Measurements from ENCODE around the gene TREML1.
A peak's percentile ranks its signal among the peaks of the same experiment; 100 is the strongest.

TREML1 gene

DNA sequence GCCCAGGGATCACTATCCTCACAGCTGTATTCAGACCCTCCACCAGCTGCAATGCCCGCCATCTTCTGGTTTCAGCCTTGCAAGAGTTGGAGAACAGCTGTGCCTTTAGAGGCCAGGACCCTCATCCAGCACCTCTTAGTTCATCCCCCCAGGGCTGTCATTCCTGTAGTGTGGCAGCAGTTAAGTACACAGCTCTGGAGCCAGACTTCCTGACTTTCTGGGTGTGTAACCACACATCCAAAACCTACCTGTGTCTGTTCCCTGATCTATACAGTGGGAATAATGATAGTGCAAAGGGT lies 9.2 kb upstream of the TREML1 start (continued):
- TF ChIP-seq ZBTB10 (tag by site-specific recombination; IDR thresholded peaks at IDR 0.05): no peak

DNA sequence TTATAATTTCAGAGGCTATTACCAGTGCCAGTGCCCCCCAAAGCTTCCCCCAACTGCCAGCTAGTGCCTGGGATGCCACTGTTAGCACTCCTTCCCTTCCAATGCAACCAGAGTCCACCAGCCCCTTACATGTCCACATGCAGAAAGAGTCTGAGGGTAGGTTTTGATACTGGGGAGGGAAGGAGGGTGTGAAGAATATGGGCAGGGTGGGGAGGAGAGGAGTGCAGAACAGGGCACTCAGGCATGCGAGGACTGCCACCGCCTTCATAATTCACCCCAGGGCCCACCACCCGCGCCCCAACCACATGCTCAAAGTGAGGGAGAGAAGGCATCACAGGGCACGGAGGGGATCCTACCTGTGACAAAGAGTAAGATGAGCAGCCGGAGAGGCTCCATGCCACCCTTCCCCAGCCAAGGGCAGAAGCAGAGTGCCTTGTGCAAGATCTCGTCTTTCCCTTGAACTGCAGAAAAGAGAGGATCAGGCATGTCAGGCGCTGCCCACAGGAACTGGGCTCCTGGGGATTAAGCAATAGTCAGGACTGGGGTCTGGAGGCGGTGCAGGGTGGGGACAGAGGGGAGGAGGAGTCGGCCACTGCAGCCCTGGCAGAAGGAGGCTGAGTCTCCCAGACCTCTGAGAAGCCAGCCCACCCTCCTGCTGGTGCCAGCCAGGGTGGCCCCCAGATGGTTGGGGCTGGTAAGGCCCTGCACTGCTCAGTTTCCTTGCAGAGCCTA lies 8.7 kb upstream of the TREML1 start, which contains the start of gene TREM2:
TSS of gene TREM2 (minus strand) at position 430 of the 732 bp plus-strand sequence. CDS start at position 396, 34 bp downstream.
- no peaks in the 10 kb centered on the region for H3K36me3 ChIP-seq (ENCODE audit: control insufficient read depth in 2 of 2, insufficient read depth in 1 of 2, low read length in 2 of 2)
- no peaks in the 10 kb centered on the region for H3K4me1 ChIP-seq (ENCODE audit: control insufficient read depth, insufficient read depth, low read length)
- H3K9me3 ChIP-seq (ENCODE audit: control insufficient read depth, insufficient read depth, low read depth, low read length): no peaks in the 10 kb centered on the region
- ChIA-PET CTCF (no interaction called here), POLR2A (interaction anchor here (0.7 kb wide), 1 partner anchor 42 kb away, joined by 3 read pairs; no protein-coding TSS in a partner anchor)
- H3K27ac ChIP-seq (ENCODE audit: extremely low read depth, low read depth, low read length): no peak within 1 kb of the TSS
- TF ChIP-seq EGR2 (tag by site-specific recombination; IDR thresholded peaks at IDR 0.05; ENCODE audit: low read depth) (0 out of 2 replicates have a peak, but pooled peaks have one; percentile 22), ZFHX2 (tag by site-specific recombination; conservative IDR thresholded peaks at IDR 0.05) (peak; percentile 55), ZXDB (tag by site-specific recombination; IDR thresholded peaks at IDR 0.05) (no peak)
- H3K4me3 ChIP-seq (ENCODE audit: low read depth, low read length): no peak within 1 kb of the TSS

- ChIA-PET POLR2A (interaction anchor here (0.8 kb wide), 1 partner anchor 10 kb away, joined by 3 read pairs; no protein-coding TSS in a partner anchor), CTCF (no interaction called here)
- no peaks in the 10 kb centered on the region for H3K9me3 ChIP-seq (ENCODE audit: control insufficient read depth, insufficient read depth, low read depth, low read length)
- H3K4me1 ChIP-seq (ENCODE audit: control insufficient read depth, insufficient read depth, low read length): no peaks in the 10 kb centered on the region
- H3K36me3 ChIP-seq (ENCODE audit: control insufficient read depth in 2 of 2, insufficient read depth in 1 of 2, low read length in 2 of 2): no peaks in the 10 kb centered on the region
- H3K27ac ChIP-seq (ENCODE audit: extremely low read depth, low read depth, low read length): no peak overlapping the region
- H3K4me3 ChIP-seq (ENCODE audit: low read depth, low read length): no peak overlapping the region
- no peak for TF ChIP-seq ZNF214 (tag by site-specific recombination; IDR thresholded peaks at IDR 0.05; ENCODE audit: borderline replicate concordance)
- TF ChIP-seq, protein P1, sequence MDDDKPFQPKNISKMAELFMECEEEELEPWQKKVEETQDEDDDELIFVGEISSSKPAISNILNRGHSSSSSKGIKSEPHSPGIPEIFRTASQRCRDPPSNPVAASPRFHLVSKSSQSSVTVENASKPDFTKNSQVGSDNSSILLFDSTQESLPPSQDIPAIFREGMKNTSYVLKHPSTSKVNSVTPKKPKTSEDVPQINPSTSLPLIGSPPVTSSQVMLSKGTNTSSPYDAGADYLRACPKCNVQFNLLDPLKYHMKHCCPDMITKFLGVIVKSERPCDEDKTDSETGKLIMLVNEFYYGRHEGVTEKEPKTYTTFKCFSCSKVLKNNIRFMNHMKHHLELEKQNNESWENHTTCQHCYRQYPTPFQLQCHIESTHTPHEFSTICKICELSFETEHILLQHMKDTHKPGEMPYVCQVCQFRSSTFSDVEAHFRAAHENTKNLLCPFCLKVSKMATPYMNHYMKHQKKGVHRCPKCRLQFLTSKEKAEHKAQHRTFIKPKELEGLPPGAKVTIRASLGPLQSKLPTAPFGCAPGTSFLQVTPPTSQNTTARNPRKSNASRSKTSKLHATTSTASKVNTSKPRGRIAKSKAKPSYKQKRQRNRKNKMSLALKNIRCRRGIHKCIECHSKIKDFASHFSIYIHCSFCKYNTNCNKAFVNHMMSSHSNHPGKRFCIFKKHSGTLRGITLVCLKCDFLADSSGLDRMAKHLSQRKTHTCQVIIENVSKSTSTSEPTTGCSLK (tag by site-specific recombination; IDR thresholded peaks at IDR 0.05): no peak
- no peak for TF ChIP-seq ZNF121 (tag by site-specific recombination; IDR thresholded peaks at IDR 0.05)
- TF ChIP-seq ZNF112 (tag by site-specific recombination; IDR thresholded peaks at IDR 0.05): no peak
- TF ChIP-seq ZNF302 (tag by site-specific recombination; IDR thresholded peaks at IDR 0.05; ENCODE audit: low read depth): no peak
- TF ChIP-seq ZNF776 (tag by site-specific recombination; IDR thresholded peaks at IDR 0.05; ENCODE audit: borderline replicate concordance): no peak
- TF ChIP-seq ZNF114 (tag by site-specific recombination; IDR thresholded peaks at IDR 0.05): no peak
- TF ChIP-seq ZNF274 (IDR thresholded peaks at IDR 0.05; ENCODE audit: low read length): no peak
- no peak for TF ChIP-seq ZNF274 (tag by site-specific recombination; IDR thresholded peaks at IDR 0.05; ENCODE audit: borderline replicate concordance)
- no peak for TF ChIP-seq ZNF148 (tag by site-specific recombination; IDR thresholded peaks at IDR 0.05; ENCODE audit: borderline replicate concordance)
- no peak for TF ChIP-seq SCRT1 (tag by site-specific recombination; IDR thresholded peaks at IDR 0.05; ENCODE audit: borderline replicate concordance)
- TF ChIP-seq ZNF624 (tag by site-specific recombination; IDR thresholded peaks at IDR 0.05): no peak
- no peak for TF ChIP-seq ZNF513 (tag by site-specific recombination; IDR thresholded peaks at IDR 0.05)
- TF ChIP-seq ZNF791 (tag by site-specific recombination; IDR thresholded peaks at IDR 0.05): no peak
- TF ChIP-seq ZNF610 (tag by site-specific recombination; IDR thresholded peaks at IDR 0.05; ENCODE audit: borderline replicate concordance): no peak
- no peak for TF ChIP-seq ZNF391 (tag by site-specific recombination; IDR thresholded peaks at IDR 0.05; ENCODE audit: borderline replicate concordance, low read depth)
- TF ChIP-seq ZNF157 (tag by site-specific recombination; IDR thresholded peaks at IDR 0.05): no peak
- no peak for TF ChIP-seq GLIS2 (tag by site-specific recombination; IDR thresholded peaks at IDR 0.05)
These were observed 7.9 kb upstream of the TREML1 start for GRCh38 chr6:41161851-41162552.
